Transverse colon (tissue), 4 donors: ENCODE results near the gene KLK11. TPM values are rescaled to one million over a fixed set of nuclear protein-coding genes. Genes with fewer than 3 reads are reported as not detected.

Experiments
- DNase-seq: peaks from one replicate; pipeline ENCODE4 v3.0.0-alpha.2; 2019
- H3K27ac ChIP-seq, 4 donors: fragments of 200-600 bp; sonication (generic); 2 replicates each; pipeline ENCODE4 v1.5.1; 2016 to 2018; ENCODE audit warnings: inconsistent platforms in 4 of 4
- H3K27me3 ChIP-seq: fragments of 200-600 bp; sonication (generic); 2 replicates; pipeline ENCODE4 v1.5.1; 2017; ENCODE audit warnings: inconsistent platforms
- H3K36me3 ChIP-seq, 4 donors: fragments of 200-600 bp; sonication (generic); 2 replicates each; pipeline ENCODE4 v1.5.1; 2017 to 2019; ENCODE audit warnings: inconsistent platforms in 4 of 4
- H3K4me1 ChIP-seq, 4 donors: fragments of 200-600 bp; sonication (generic); 2 replicates each; pipeline ENCODE4 v1.5.1; 2017 to 2020; ENCODE audit warnings: inconsistent platforms in 4 of 4
- H3K4me3 ChIP-seq, 4 donors: fragments of 200-600 bp; sonication (generic); 1 replicate in 1 of 4; 2 replicates in 3 of 4; pipeline versions ENCODE4 v1.5.1 to v1.6.1; 2017 to 2019; ENCODE audit warnings: inconsistent platforms in 4 of 4
- H3K9me3 ChIP-seq, 2 donors: fragments of 200-600 bp; sonication (generic); 2 replicates each; pipeline ENCODE4 v1.5.1; 2017 to 2019; ENCODE audit warnings: inconsistent platforms in 2 of 2
- EP300 ChIP-seq: sonication (generic); formaldehyde crosslinking; IDR thresholded peaks from one replicate; pipeline ENCODE4 v1.6.1; 2017; ENCODE audit warnings: antibody characterized with exemption, low read depth
- POLR2A ChIP-seq: fragments of 450-650 bp; IDR thresholded peaks from one replicate; pipeline ENCODE4 v1.6.1; 2016; ENCODE audit warnings: antibody characterized with exemption, mild to moderate bottlenecking, moderate library complexity
- POLR2AphosphoS5 ChIP-seq, 3 donors: sonication (generic); formaldehyde crosslinking; IDR thresholded peaks; one replicate each; pipeline ENCODE4 v1.6.1; 2016; ENCODE audit warnings: antibody characterized with exemption in 3 of 3
- WGBS, 2 donors: methylation state at CpG; one replicate each; pipeline ENCODE4 v1.1.5; 2018; ENCODE audit warnings: low coverage in 1 of 2; 5-methylcytosine and 5-hydroxymethylcytosine counted together
- in situ Hi-C, 4 donors: fragments of 200-750 bp; cut with MboI; loops; one replicate each; pipeline versions ENCODE4 v1.15.0 to v1.15.1; 2017; ENCODE audit warnings: low sequenced_read_pairs in 3 of 4, low pct_ligation_motif_present in 1 of 4, low pct_unique_long_range_greater_than_20kb in 1 of 4
- intact Hi-C: fragments of 100-400 bp; cut with DNase I; formaldehyde crosslinking; loops from one replicate; pipeline ENCODE4 v1.15.1; 2023; ENCODE audit warnings: low total_unique reads
- total RNA-seq, 4 donors: library from RNA; depleted of rRNA; stranded (reverse); fragments of >200 nt; gene quantifications; one replicate each; pipeline ENCODE4 v1.1.0, GENCODE V29; 2016
- TF ChIP-seq, protein P1 (sequence below), 5 experiments: fragments of 200-600 bp in 3 of 5; fragments of 450-650 bp in 2 of 5; sonication (generic) in 3 of 5; IDR thresholded peaks; 1 replicate in 2 of 5; 2 replicates in 3 of 5; pipeline ENCODE4 v1.5.1; 2016 to 2017; ENCODE audit warnings: antibody characterized with exemption in 5 of 5, inconsistent platforms in 3 of 5, mild to moderate bottlenecking in 2 of 5, moderate library complexity in 1 of 5

Gene KLK11
- total RNA-seq, 4 donors from 2014 or later, result 0.55 to 0.79 TPM; not detected in 2

DNA sequence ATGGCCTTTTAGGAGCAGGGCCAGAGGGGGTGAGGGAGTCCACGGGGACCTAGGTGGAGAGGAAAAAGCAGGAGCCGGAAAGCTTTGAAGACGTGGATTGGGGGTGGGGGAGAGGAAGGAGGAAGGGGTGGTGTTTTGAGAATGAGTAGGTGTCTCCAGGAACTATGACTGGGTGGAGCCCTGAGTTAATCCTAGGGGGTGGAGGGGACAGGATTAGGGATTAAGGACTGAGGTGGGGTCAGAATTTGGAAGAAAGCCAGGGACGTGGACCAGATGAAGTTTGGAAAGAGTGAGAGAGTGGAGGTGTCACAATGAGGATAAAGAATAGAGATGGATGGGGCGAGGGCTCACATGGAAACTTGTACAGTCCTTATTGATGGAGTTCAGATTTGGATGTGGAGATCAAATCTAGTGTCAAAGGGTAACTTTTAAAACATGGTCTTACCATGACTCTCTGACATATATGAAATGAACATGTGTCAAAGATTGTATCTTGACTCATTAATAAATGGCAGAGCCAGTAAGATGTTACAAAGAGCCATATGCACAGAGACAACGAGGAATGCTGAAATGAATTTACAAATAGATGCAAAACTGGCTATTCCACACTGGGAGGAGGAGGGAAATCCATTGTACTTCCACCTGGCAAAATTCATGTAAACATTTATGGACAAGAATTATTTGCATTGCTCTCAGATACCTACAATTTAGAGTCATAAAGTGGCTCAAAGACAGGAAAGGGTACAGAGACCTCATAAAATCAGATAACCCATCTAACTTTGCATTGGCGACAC, 40.2 kb upstream of the KLK11 start:
- TF ChIP-seq EP300 (no peak), POLR2AphosphoS5 (IDR thresholded peaks at IDR 0.05) (no peak), POLR2A (no peak)
- TF ChIP-seq, protein P1, sequence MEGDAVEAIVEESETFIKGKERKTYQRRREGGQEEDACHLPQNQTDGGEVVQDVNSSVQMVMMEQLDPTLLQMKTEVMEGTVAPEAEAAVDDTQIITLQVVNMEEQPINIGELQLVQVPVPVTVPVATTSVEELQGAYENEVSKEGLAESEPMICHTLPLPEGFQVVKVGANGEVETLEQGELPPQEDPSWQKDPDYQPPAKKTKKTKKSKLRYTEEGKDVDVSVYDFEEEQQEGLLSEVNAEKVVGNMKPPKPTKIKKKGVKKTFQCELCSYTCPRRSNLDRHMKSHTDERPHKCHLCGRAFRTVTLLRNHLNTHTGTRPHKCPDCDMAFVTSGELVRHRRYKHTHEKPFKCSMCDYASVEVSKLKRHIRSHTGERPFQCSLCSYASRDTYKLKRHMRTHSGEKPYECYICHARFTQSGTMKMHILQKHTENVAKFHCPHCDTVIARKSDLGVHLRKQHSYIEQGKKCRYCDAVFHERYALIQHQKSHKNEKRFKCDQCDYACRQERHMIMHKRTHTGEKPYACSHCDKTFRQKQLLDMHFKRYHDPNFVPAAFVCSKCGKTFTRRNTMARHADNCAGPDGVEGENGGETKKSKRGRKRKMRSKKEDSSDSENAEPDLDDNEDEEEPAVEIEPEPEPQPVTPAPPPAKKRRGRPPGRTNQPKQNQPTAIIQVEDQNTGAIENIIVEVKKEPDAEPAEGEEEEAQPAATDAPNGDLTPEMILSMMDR (IDR thresholded peaks at IDR 0.05), result no peak
- 50 to 52% methylated on average over 7 of the region's 7 CpGs for WGBS, 2 donors
- intact Hi-C loops, result no loop called here
- Histone ChIP-seq H3K36me3 (no peaks in the 10 kb centered on the region), H3K4me1 (peaks cover 0 to 5% (median 2%) of the 10 kb centered on the region in 4 donors), H3K27me3 (peaks cover 39% of the 10 kb centered on the region), H3K27ac (no peak overlapping the region), H3K9me3 (no peaks in the 10 kb centered on the region), H3K4me3 (no peak overlapping the region)
- in situ Hi-C loops, result no loop called here
- no peak for DNase-seq

DNA sequence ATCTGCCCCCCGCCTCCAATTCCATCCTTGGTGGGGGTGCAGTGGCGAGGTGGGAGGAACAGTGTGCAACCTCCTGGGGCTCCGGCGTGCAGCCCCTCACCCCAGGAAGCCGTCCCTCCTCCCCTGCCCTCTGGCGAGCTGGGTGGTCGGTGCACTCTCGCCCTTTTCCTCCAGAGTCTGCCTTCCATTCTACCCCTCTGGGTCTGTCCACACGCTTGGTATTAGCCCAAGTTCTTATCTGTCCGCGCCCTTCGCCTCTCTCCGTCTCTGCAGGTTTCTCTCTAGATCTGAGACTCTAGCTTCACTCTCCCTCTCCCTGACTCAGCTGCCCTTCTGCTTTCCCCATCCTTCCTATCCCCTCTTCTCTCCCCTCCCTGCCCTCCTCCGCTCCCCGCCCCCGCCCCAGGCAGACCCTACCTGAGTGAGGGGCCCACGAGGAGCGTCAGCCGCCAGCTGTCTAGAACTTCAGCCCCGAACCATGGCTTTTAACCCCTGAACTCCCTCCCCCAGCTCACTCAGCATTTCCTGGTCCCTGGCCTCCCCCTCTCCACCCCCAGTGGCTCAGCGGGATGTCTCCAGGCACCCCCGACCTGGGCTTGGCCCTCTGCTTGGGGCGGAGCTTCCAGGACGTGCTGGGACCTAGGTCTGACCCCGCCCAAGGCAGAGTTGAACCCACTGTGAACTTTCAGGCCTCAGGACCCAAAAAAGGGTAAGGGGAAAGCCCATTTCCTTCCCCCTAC, 39.0 kb upstream of the KLK11 start:
- H3K9me3 ChIP-seq, result no peaks in the 10 kb centered on the region
- H3K36me3 ChIP-seq, result no peaks in the 10 kb centered on the region
- peak overlapping the region in 1 of 4 donors; percentile 28 for H3K4me3 ChIP-seq
- peaks cover 43% of the 10 kb centered on the region for H3K27me3 ChIP-seq
- no peak overlapping the region for H3K27ac ChIP-seq
- peaks cover 0 to 5% (median 2%) of the 10 kb centered on the region in 4 donors for H3K4me1 ChIP-seq
- 5 to 19% methylated on average over 4 to 25 of the region's 25 CpGs for WGBS, 2 donors
- intact Hi-C loops (no loop called here), in situ Hi-C loops (no loop called here)
- no peak for TF ChIP-seq POLR2A
- TF ChIP-seq, protein P1 (IDR thresholded peaks at IDR 0.05), result no peak
- no peak for TF ChIP-seq POLR2AphosphoS5 (IDR thresholded peaks at IDR 0.05)
- no peak for DNase-seq

DNA sequence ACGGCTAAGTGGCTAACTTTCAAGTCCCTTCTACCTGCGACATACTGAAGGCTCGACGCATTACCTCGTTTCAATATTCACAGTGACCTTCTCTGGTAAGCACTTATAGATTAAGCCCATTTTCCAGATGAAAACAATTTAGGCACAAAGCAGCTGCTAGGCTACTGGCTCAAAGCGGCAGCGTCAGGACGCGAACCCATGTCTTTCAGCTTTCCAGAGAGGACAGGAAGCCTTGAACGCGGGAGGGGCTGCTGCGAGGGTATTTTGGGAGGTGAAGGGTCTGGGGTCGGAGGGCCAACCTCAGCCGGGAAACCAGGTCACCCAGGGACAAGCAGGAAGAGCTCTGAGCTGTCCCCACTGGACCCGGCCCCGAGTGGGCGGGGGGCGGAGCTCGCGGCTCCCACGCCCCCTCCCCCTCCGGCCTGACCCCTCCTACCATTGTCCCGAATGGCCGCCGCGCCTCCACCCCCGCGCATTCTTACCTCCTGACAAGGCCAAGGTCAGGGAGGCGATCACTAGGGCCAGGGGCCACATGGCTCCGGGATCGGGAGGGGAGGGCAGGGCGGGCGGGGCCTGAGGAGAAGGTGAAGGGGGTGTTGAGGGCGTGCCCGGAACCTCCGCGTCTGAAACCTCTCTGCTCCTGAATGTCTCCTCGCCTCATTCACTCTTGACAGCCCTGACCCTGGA, 38.3 kb upstream of the KLK11 start, which contains the start of gene KLK13:
Gene KLK13, minus strand, starts transcription at position 559 of the 687 bp plus-strand sequence. Its CDS starts 25 bp downstream, at position 534.
- in situ Hi-C loops, result no loop called here
- Histone ChIP-seq H3K27ac (no peak within 1 kb of the TSS), H3K4me3 (peak within 1 kb of the TSS in 1 of 4 donors; percentile 28), H3K27me3 (peaks cover 43% of the 10 kb centered on the region), H3K4me1 (peaks cover 0 to 5% (median 2%) of the 10 kb centered on the region in 4 donors), H3K9me3 (no peaks in the 10 kb centered on the region), H3K36me3 (no peaks in the 10 kb centered on the region)
- intact Hi-C loops, result no loop called here
- DNase-seq, result no peak
- WGBS, 2 donors, result 32 to 81% methylated on average over 5 to 19 of the region's 38 CpGs
- TF ChIP-seq POLR2A, result no peak
- TF ChIP-seq, protein P1 (IDR thresholded peaks at IDR 0.05), result no peak
- no peak for TF ChIP-seq EP300
- no peak for TF ChIP-seq POLR2AphosphoS5 (IDR thresholded peaks at IDR 0.05)

DNA sequence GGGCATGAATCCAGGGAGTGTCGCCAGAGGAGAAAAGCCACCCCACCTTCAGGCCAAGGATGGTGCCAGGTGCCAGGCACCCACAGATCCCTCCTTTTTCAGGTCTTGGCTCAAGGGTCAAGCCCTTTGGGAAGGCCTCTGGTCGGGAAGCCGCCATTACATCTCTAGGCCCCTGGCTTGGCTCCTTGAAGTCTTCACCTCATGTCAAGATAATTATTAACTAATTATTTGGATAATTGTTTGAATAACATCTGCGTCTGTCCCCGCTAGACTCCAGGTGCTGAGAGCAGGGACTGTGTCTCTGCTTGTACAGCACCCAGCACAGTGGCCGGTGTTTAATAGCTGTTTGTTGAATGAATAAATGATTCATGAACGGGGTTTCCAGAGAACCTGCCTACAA, 37.2 kb upstream of the KLK11 start:
- 66% methylated on average over 7 of the region's 7 CpGs; no CpG with 5 or more reads in 1 of the 2 donors for WGBS, 2 donors
- H3K27ac ChIP-seq, result no peak overlapping the region
- TF ChIP-seq, protein P1 (IDR thresholded peaks at IDR 0.05), result no peak
- TF ChIP-seq EP300 (no peak), POLR2A (no peak), POLR2AphosphoS5 (IDR thresholded peaks at IDR 0.05) (no peak)
- DNase-seq, result no peak
- H3K36me3 ChIP-seq, result no peaks in the 10 kb centered on the region
- peaks cover 0 to 5% (median 2%) of the 10 kb centered on the region in 4 donors for H3K4me1 ChIP-seq
- H3K9me3 ChIP-seq, result no peaks in the 10 kb centered on the region
- no peak overlapping the region for H3K4me3 ChIP-seq
- H3K27me3 ChIP-seq, result peaks cover 43% of the 10 kb centered on the region
- in situ Hi-C loops, result no loop called here
- intact Hi-C loops, result no loop called here
